Common myeloid progenitor, CD34-positive (primary cell): Measurements from ENCODE around the gene LRFN2.
A peak's percentile ranks its signal among the peaks of the same experiment; 100 is the strongest.

Experiments
- CTCF ChIA-PET: fragments of 350-600 bp; sonication (Branson Sonifier 250); formaldehyde crosslinking; loops from one replicate; lab custom pipeline; 2021; ENCODE audit warnings: antibody characterized with exemption; lab: Charles Lee
- POLR2A ChIA-PET: fragments of 350-600 bp; sonication (Branson Sonifier 250); formaldehyde crosslinking; loops from one replicate; lab custom pipeline; 2021; ENCODE audit warnings: antibody characterized with exemption; lab: Charles Lee
- DNase-seq, 3 donors: peaks; one replicate each; pipeline versions ENCODE4 v3.0.0 to v3.0.0-alpha.2; 2013
- H3K27ac ChIP-seq, 2 experiments: 1 replicate in 1 of 2; 2 replicates in 1 of 2; pipeline ENCODE4 v1.7.0; 2013; ENCODE audit warnings: inconsistent platforms in 2 of 2, low read length in 2 of 2, mild to moderate bottlenecking in 2 of 2, low read depth in 1 of 2, moderate library complexity in 1 of 2; ENCODE audit not compliant: severe bottlenecking in 2 of 2, insufficient read depth in 1 of 2, poor library complexity in 1 of 2
- H3K27me3 ChIP-seq, 5 experiments: replicated peaks in 2 of 5; 1 replicate in 3 of 5; 2 replicates in 2 of 5; pipeline versions ENCODE4 v1.6.1 to v1.7.0; 2013; ENCODE audit warnings: low read length in 4 of 5, mild to moderate bottlenecking in 2 of 5, moderate library complexity in 2 of 5, inconsistent platforms in 1 of 5; ENCODE audit not compliant: insufficient read depth in 5 of 5, control insufficient read depth in 4 of 5
- H3K36me3 ChIP-seq, 4 experiments: 1 replicate in 2 of 4; 2 replicates in 2 of 4; pipeline versions ENCODE4 v1.6.1 to v1.7.0; 2013; ENCODE audit warnings: low read length in 3 of 4, control low read depth in 1 of 4, mild to moderate bottlenecking in 1 of 4; ENCODE audit not compliant: control insufficient read depth in 4 of 4, insufficient read depth in 4 of 4
- H3K4me1 ChIP-seq, 4 experiments: 1 replicate in 3 of 4; 2 replicates in 1 of 4; pipeline versions ENCODE4 v1.6.1 to v1.7.1; 2013; ENCODE audit warnings: low read length in 3 of 4, mild to moderate bottlenecking in 3 of 4, control low read depth in 1 of 4, inconsistent platforms in 1 of 4, moderate library complexity in 1 of 4; ENCODE audit not compliant: control insufficient read depth in 4 of 4, insufficient read depth in 4 of 4; ENCODE audit errors: control extremely low read depth in 1 of 4
- H3K4me3 ChIP-seq, 7 experiments: 1 replicate in 4 of 7; 2 replicates in 3 of 7; pipeline versions ENCODE4 v1.5.1 to v1.7.0; 2013; ENCODE audit warnings: mild to moderate bottlenecking in 7 of 7, low read length in 6 of 7, moderate library complexity in 6 of 7, inconsistent platforms in 2 of 7, low read depth in 2 of 7, control low read depth in 1 of 7; ENCODE audit not compliant: insufficient read depth in 4 of 7, control insufficient read depth in 1 of 7; ENCODE audit errors: extremely low read depth in 1 of 7
- H3K9me3 ChIP-seq, 5 experiments: 1 replicate in 4 of 5; 2 replicates in 1 of 5; pipeline versions ENCODE4 v1.6.1 to v1.7.1; 2013; ENCODE audit warnings: low read length in 4 of 5, mild to moderate bottlenecking in 2 of 5, inconsistent platforms in 1 of 5, low read depth in 1 of 5, moderate library complexity in 1 of 5; ENCODE audit not compliant: control insufficient read depth in 4 of 5, insufficient read depth in 2 of 5; ENCODE audit errors: control extremely low read depth in 1 of 5
- WGBS: methylation state at CpG from one replicate; pipeline ENCODE4 v1.1.5; 2013; ENCODE audit not compliant: insufficient coverage; 5-methylcytosine and 5-hydroxymethylcytosine counted together

LRFN2 gene

GRCh38 chr6:40450483-40450882, 136.7 kb downstream of the LRFN2 start:
- ChIA-PET CTCF (no interaction called here), POLR2A (no interaction called here)
- no peaks in the 10 kb centered on the region for H3K36me3 ChIP-seq
- H3K4me3 ChIP-seq, result no peak overlapping the region
- H3K4me1 ChIP-seq, result peaks cover 0 to 6% (median 2%) of the 10 kb centered on the region in 4 experiments
- H3K9me3 ChIP-seq, result no peaks in the 10 kb centered on the region
- H3K27ac ChIP-seq, result no peak overlapping the region
- peaks cover 0 to 2% (median 0%) of the 10 kb centered on the region in 5 experiments for H3K27me3 ChIP-seq
- DNase-seq, result no peak
- WGBS, result 100% methylated on average over 3 of the region's 4 CpGs

GRCh38 chr6:40444811-40445210, 142.4 kb downstream of the LRFN2 start:
- no peak overlapping the region for H3K4me3 ChIP-seq
- no peaks in the 10 kb centered on the region for H3K36me3 ChIP-seq
- WGBS, result no CpG with 5 or more reads among the region's 1 CpG
- peaks cover 0 to 15% (median 7%) of the 10 kb centered on the region in 4 experiments for H3K4me1 ChIP-seq
- no peaks in the 10 kb centered on the region for H3K9me3 ChIP-seq
- peak in 2 of 3 donors; percentile 10 to 42 for DNase-seq
- no peaks in the 10 kb centered on the region for H3K27me3 ChIP-seq
- ChIA-PET POLR2A (no interaction called here), CTCF (no interaction called here)
- no peak overlapping the region for H3K27ac ChIP-seq

- no peak for DNase-seq
- CTCF ChIA-PET, result no interaction called here
- Histone ChIP-seq H3K4me1 (peaks cover 0 to 19% (median 9%) of the 10 kb centered on the region in 4 experiments), H3K36me3 (no peaks in the 10 kb centered on the region), H3K27ac (no peak overlapping the region), H3K9me3 (no peaks in the 10 kb centered on the region), H3K4me3 (no peak overlapping the region), H3K27me3 (no peaks in the 10 kb centered on the region)
- 71% methylated on average over 3 of the region's 3 CpGs for WGBS
- POLR2A ChIA-PET, result no interaction called here
These were observed 142.9 kb downstream of the LRFN2 start for GRCh38 chr6:40444312-40444711.

- Histone ChIP-seq H3K4me1 (peaks cover 0 to 23% (median 12%) of the 10 kb centered on the region in 4 experiments), H3K27me3 (no peaks in the 10 kb centered on the region), H3K36me3 (no peaks in the 10 kb centered on the region), H3K9me3 (no peaks in the 10 kb centered on the region), H3K4me3 (no peak overlapping the region), H3K27ac (no peak overlapping the region)
- DNase-seq, result no peak
- 82% methylated on average over 2 of the region's 2 CpGs for WGBS
- ChIA-PET CTCF (no interaction called here), POLR2A (no interaction called here)
These were observed 143.3 kb downstream of the LRFN2 start for GRCh38 chr6:40443842-40444241.

GRCh38 chr6:40442591-40442990, 144.6 kb downstream of the LRFN2 start:
- Histone ChIP-seq H3K27me3 (no peaks in the 10 kb centered on the region), H3K36me3 (no peaks in the 10 kb centered on the region), H3K4me1 (peaks cover 0 to 32% (median 19%) of the 10 kb centered on the region in 4 experiments), H3K27ac (no peak overlapping the region), H3K4me3 (no peak overlapping the region), H3K9me3 (no peaks in the 10 kb centered on the region)
- WGBS, result no CpG with 5 or more reads among the region's 3 CpGs
- POLR2A ChIA-PET, result no interaction called here
- DNase-seq, result no peak
- CTCF ChIA-PET, result no interaction called here

- DNase-seq, result no peak
- Histone ChIP-seq H3K36me3 (no peaks in the 10 kb centered on the region), H3K4me3 (no peak overlapping the region), H3K4me1 (peaks cover 0 to 45% (median 27%) of the 10 kb centered on the region in 4 experiments), H3K27ac (no peak overlapping the region), H3K27me3 (no peaks in the 10 kb centered on the region), H3K9me3 (no peaks in the 10 kb centered on the region)
- 100% methylated on average over 5 of the region's 12 CpGs for WGBS
- POLR2A ChIA-PET, result no interaction called here
- CTCF ChIA-PET, result interaction anchor here (1.0 kb wide), 1 partner anchor 135 kb away, joined by 3 read pairs; no protein-coding TSS in a partner anchor
These were observed 146.0 kb downstream of the LRFN2 start for GRCh38 chr6:40441150-40441549.

- ChIA-PET CTCF (interaction anchor here (1.0 to 1.7 kb wide), 2 partner anchors 38 to 136 kb away, joined by 3 read pairs; no protein-coding TSS in a partner anchor), POLR2A (no interaction called here)
- DNase-seq, result peak; percentile 29 to 82 (median 69)
- Histone ChIP-seq H3K36me3 (no peaks in the 10 kb centered on the region), H3K27me3 (no peaks in the 10 kb centered on the region), H3K27ac (no peak overlapping the region), H3K9me3 (no peaks in the 10 kb centered on the region), H3K4me1 (peaks cover 0 to 46% (median 27%) of the 10 kb centered on the region in 4 experiments), H3K4me3 (no peak overlapping the region)
- 31% methylated on average over 5 of the region's 6 CpGs for WGBS
These were observed 147.1 kb downstream of the LRFN2 start for GRCh38 chr6:40440053-40440452.
